AG04450 (cell line): ENCODE data around the gene CHRNG. TPM values are rescaled to one million over a fixed set of nuclear protein-coding genes. Genes with fewer than 3 reads are reported as not detected.

Experiments
- CTCF ChIA-PET: fragments of 300-600, 350-600 bp; formaldehyde crosslinking; extraction: SDS; loops from one replicate; lab custom pipeline; 2022; ENCODE audit warnings: antibody characterized with exemption, inconsistent platforms; lab: Charles Lee
- POLR2A ChIA-PET: fragments of 350-600 bp; formaldehyde crosslinking; extraction: SDS; loops from one replicate; lab custom pipeline; 2021; ENCODE audit warnings: antibody characterized with exemption, inconsistent platforms; lab: Yijun Ruan, JAX
- DNase-seq: peaks from one replicate; pipeline ENCODE4 v3.0.0-alpha.2; 2011; ENCODE audit warnings: low read depth, low spot score
- H3K27ac ChIP-seq: one replicate; pipeline ENCODE4 v1.5.1; 2012; ENCODE audit warnings: low read depth, low read length, control low read depth
- H3K27me3 ChIP-seq: one replicate; pipeline ENCODE4 v1.6.0; 2012; ENCODE audit warnings: low read length; ENCODE audit not compliant: control insufficient read depth, insufficient read depth
- H3K4me3 ChIP-seq: 2 replicates; pipeline ENCODE4 v1.5.1; 2011; ENCODE audit warnings: mild to moderate bottlenecking, low read depth, low read length, control low read depth
- H3K9me3 ChIP-seq: 2 replicates; pipeline ENCODE4 v1.5.1; 2012; ENCODE audit warnings: low read length; ENCODE audit not compliant: control insufficient read depth, insufficient read depth
- CTCF ChIP-seq: IDR thresholded peaks from 2 replicates; pipeline ENCODE4 v1.5.1; 2011; ENCODE audit warnings: low read depth, low read length, control low read depth, inconsistent platforms
- polyA plus RNA-seq: library from polyadenylated mRNA; depleted of rRNA; stranded (reverse); fragments of >200 nt; gene quantifications from 2 replicates; pipeline ENCODE4 v1.2.3, GENCODE V29; 2011

Gene CHRNG
- polyA plus RNA-seq, 1 experiment, result not detected

GRCh38 chr2:232515639-232516038 lies 23.9 kb upstream of the CHRNG start:
- TF ChIP-seq CTCF, result no peak
- H3K9me3 ChIP-seq, result no peaks in the 10 kb centered on the region
- ChIA-PET POLR2A (no interaction called here), CTCF (interaction anchor here (0.6 to 1.1 kb wide), 4 partner anchors 71 to 620 kb away, joined by 3 to 4 read pairs (median 3); no protein-coding TSS in a partner anchor)
- no peak overlapping the region for H3K4me3 ChIP-seq
- H3K27me3 ChIP-seq, result peaks cover 37% of the 10 kb centered on the region
- no peak for DNase-seq
- H3K27ac ChIP-seq, result no peak overlapping the region

- no peak for DNase-seq
- no peak overlapping the region for H3K27ac ChIP-seq
- peaks cover 44% of the 10 kb centered on the region for H3K27me3 ChIP-seq
- no peaks in the 10 kb centered on the region for H3K9me3 ChIP-seq
- no peak overlapping the region for H3K4me3 ChIP-seq
- no peak for TF ChIP-seq CTCF
- ChIA-PET CTCF (interaction anchor here (1.1 kb wide), 1 partner anchor 72 kb away, joined by 3 read pairs; no protein-coding TSS in a partner anchor), POLR2A (no interaction called here)
Measured at GRCh38 chr2:232516551-232516950, 22.9 kb upstream of the CHRNG start.

- POLR2A ChIA-PET, result no interaction called here
Measured at GRCh38 chr2:232518844-232519243, 20.6 kb upstream of the CHRNG start.

GRCh38 chr2:232519581-232520438 lies 19.7 kb upstream of the CHRNG start, which contains the start of gene PRSS56:
PRSS56 (plus strand) TSS chr2:232520388; CDS start chr2:232520599, 211 bp downstream.
- CTCF ChIA-PET, result interaction anchor here (2.9 kb wide), 1 partner anchor 73 kb away, joined by 12 read pairs; no protein-coding TSS in a partner anchor
- Histone ChIP-seq H3K4me3 (no peak within 1 kb of the TSS), H3K27me3 (peaks cover 52% of the 10 kb centered on the region), H3K9me3 (no peaks in the 10 kb centered on the region), H3K27ac (no peak within 1 kb of the TSS)
- POLR2A ChIA-PET, result interaction anchor here (0.6 kb wide), 1 partner anchor 709 kb away, joined by 4 read pairs; no protein-coding TSS in a partner anchor
- no peak for DNase-seq
- no peak for TF ChIP-seq CTCF

More at GRCh38 chr2:232518844-232519243, 20.6 kb upstream of the CHRNG start:
- TF ChIP-seq CTCF, result no peak
- H3K4me3 ChIP-seq, result no peak overlapping the region
- H3K27me3 ChIP-seq, result peaks cover 48% of the 10 kb centered on the region
- DNase-seq, result no peak
- CTCF ChIA-PET, result no interaction called here
- H3K9me3 ChIP-seq, result no peaks in the 10 kb centered on the region
- H3K27ac ChIP-seq, result no peak overlapping the region

- CTCF ChIA-PET, result interaction anchor here (1.5 to 2.9 kb wide), 3 partner anchors 18 to 620 kb away, joined by 4 to 12 read pairs (median 9); no protein-coding TSS in a partner anchor
- H3K27ac ChIP-seq, result no peak overlapping the region
- no peaks in the 10 kb centered on the region for H3K9me3 ChIP-seq
- DNase-seq, result no peak
- POLR2A ChIA-PET, result no interaction called here
- no peak for TF ChIP-seq CTCF
- H3K4me3 ChIP-seq, result no peak overlapping the region
- H3K27me3 ChIP-seq, result peaks cover 56% of the 10 kb centered on the region
Measured at GRCh38 chr2:232520489-232520888, 19.0 kb upstream of the CHRNG start.
